Measurements from ENCODE around the gene TLR9.

Gene TLR9

GRCh38 chr3:52172262-52172757, 53.1 kb downstream of the TLR9 start:
- no peak for DNase-seq (ENCODE audit: low spot score)

- no peak for DNase-seq (ENCODE audit: low spot score)
Observed at GRCh38 chr3:52171514-52172261, 53.8 kb downstream of the TLR9 start.

Data from D341Med (cell line).